ENCODE measurements around the gene PTPDC1.

PTPDC1 gene, protein sequence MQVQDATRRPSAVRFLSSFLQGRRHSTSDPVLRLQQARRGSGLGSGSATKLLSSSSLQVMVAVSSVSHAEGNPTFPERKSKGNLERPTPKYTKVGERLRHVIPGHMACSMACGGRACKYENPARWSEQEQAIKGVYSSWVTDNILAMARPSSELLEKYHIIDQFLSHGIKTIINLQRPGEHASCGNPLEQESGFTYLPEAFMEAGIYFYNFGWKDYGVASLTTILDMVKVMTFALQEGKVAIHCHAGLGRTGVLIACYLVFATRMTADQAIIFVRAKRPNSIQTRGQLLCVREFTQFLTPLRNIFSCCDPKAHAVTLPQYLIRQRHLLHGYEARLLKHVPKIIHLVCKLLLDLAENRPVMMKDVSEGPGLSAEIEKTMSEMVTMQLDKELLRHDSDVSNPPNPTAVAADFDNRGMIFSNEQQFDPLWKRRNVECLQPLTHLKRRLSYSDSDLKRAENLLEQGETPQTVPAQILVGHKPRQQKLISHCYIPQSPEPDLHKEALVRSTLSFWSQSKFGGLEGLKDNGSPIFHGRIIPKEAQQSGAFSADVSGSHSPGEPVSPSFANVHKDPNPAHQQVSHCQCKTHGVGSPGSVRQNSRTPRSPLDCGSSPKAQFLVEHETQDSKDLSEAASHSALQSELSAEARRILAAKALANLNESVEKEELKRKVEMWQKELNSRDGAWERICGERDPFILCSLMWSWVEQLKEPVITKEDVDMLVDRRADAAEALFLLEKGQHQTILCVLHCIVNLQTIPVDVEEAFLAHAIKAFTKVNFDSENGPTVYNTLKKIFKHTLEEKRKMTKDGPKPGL

DNA sequence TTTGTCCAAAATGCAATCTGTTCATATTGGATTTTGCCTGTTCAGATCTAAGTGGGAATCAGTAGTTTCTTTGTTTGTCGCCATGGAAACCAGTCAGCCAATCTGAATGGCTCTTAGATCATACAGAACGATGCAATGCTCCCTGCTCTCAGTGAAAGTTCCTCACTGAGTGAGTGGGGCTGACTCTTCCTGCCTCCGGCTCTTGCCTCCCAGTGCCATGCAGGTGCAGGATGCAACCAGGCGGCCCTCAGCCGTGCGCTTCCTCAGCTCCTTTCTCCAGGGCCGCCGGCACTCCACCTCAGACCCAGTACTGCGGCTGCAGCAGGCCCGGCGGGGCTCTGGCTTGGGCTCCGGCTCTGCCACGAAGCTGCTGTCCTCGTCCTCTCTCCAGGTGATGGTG is at the start of gene PTPDC1:
Gene PTPDC1 (plus strand): TSS at position 151 of the 400 bp plus-strand sequence. CDS start 67 bp downstream, at position 218.
- Histone ChIP-seq H3F3A (ENCODE audit: low read depth) (no peaks in the 10 kb centered on the region), H3K27me3 (ENCODE audit: insufficient read depth, low read length, poor library complexity, severe bottlenecking) (no peaks in the 10 kb centered on the region), H3K4me2 (ENCODE audit: low read depth, low read length, poor library complexity, severe bottlenecking) (no peak within 1 kb of the TSS), H3K9me2 (replicated peaks; ENCODE audit: low read depth, low read length) (no peaks in the 10 kb centered on the region), H4K20me1 (ENCODE audit: insufficient read depth, low read length, poor library complexity, severe bottlenecking) (no peaks in the 10 kb centered on the region), H3K4me3 (ENCODE audit: low read length, poor library complexity, severe bottlenecking) (no peak within 1 kb of the TSS), H2AFZ (ENCODE audit: low read length) (no peak within 1 kb of the TSS), H3K9ac (ENCODE audit: low read depth, low read length, poor library complexity, severe bottlenecking) (no peak within 1 kb of the TSS), H3K4me1 (ENCODE audit: insufficient read depth, low read length, poor library complexity, severe bottlenecking) (no peaks in the 10 kb centered on the region), H3K79me2 (ENCODE audit: insufficient read depth, low read length) (no peaks in the 10 kb centered on the region), H3K36me3 (ENCODE audit: insufficient read depth, low read length) (no peaks in the 10 kb centered on the region), H3K9me3 (ENCODE audit: insufficient read depth, low read depth, low read length) (no peaks in the 10 kb centered on the region)
- TF ChIP-seq CTCF (conservative IDR thresholded peaks at IDR 0.05; ENCODE audit: low read length) (no peak), EZH2phosphoT487 (IDR thresholded peaks at IDR 0.05; ENCODE audit: borderline replicate concordance) (no peak)

DNA sequence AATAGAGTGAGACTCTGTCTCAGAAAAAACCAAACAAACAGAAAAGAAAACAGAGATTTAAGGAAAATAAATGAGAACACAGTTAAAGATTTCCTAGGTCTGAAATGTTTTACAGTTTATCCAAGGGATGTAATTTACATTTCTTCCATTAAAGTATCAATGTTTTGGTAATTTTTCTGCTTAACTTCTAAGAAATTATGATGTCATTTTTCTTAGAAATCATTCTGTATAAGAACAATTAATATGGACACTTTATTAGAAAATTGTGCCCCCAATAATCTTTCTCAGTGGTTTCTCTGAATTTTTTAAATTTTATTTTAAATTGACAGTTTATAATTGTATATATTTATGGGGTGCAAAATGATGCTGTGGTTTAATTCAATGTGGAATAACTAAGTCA is 49.8 kb upstream of the PTPDC1 start:
- Histone ChIP-seq H3K4me3 (ENCODE audit: low read length, poor library complexity, severe bottlenecking) (no peak overlapping the region), H3K79me2 (ENCODE audit: insufficient read depth, low read length) (peaks cover 20% of the 10 kb centered on the region), H3K9me2 (replicated peaks; ENCODE audit: low read depth, low read length) (no peaks in the 10 kb centered on the region), H4K20me1 (ENCODE audit: insufficient read depth, low read length, poor library complexity, severe bottlenecking) (no peaks in the 10 kb centered on the region), H3K36me3 (ENCODE audit: insufficient read depth, low read length) (no peaks in the 10 kb centered on the region), H3K4me2 (ENCODE audit: low read depth, low read length, poor library complexity, severe bottlenecking) (no peak overlapping the region), H3K9me3 (ENCODE audit: insufficient read depth, low read depth, low read length) (no peaks in the 10 kb centered on the region), H3K9ac (ENCODE audit: low read depth, low read length, poor library complexity, severe bottlenecking) (no peak overlapping the region), H2AFZ (ENCODE audit: low read length) (no peak overlapping the region), H3F3A (ENCODE audit: low read depth) (no peaks in the 10 kb centered on the region), H3K4me1 (ENCODE audit: insufficient read depth, low read length, poor library complexity, severe bottlenecking) (peaks cover 13% of the 10 kb centered on the region), H3K27me3 (ENCODE audit: insufficient read depth, low read length, poor library complexity, severe bottlenecking) (no peaks in the 10 kb centered on the region)
- no peak for TF ChIP-seq EZH2phosphoT487 (IDR thresholded peaks at IDR 0.05; ENCODE audit: borderline replicate concordance)

GRCh38 chr9:94039786-94040185 is 44.5 kb upstream of the PTPDC1 start:
- no peaks in the 10 kb centered on the region for H3K79me2 ChIP-seq (ENCODE audit: insufficient read depth, low read length)
- H3K4me2 ChIP-seq (ENCODE audit: low read depth, low read length, poor library complexity, severe bottlenecking): no peak overlapping the region
- no peaks in the 10 kb centered on the region for H3K27me3 ChIP-seq (ENCODE audit: insufficient read depth, low read length, poor library complexity, severe bottlenecking)
- no peaks in the 10 kb centered on the region for H3K36me3 ChIP-seq (ENCODE audit: insufficient read depth, low read length)
- H3F3A ChIP-seq (ENCODE audit: low read depth): no peaks in the 10 kb centered on the region
- H3K9me3 ChIP-seq (ENCODE audit: insufficient read depth, low read depth, low read length): no peaks in the 10 kb centered on the region
- H4K20me1 ChIP-seq (ENCODE audit: insufficient read depth, low read length, poor library complexity, severe bottlenecking): no peaks in the 10 kb centered on the region
- H3K9me2 ChIP-seq (replicated peaks; ENCODE audit: low read depth, low read length): no peaks in the 10 kb centered on the region
- no peak overlapping the region for H2AFZ ChIP-seq (ENCODE audit: low read length)
- H3K4me3 ChIP-seq (ENCODE audit: low read length, poor library complexity, severe bottlenecking): no peak overlapping the region
- TF ChIP-seq EZH2phosphoT487 (IDR thresholded peaks at IDR 0.05; ENCODE audit: borderline replicate concordance) (no peak), CTCF (conservative IDR thresholded peaks at IDR 0.05; ENCODE audit: low read length) (no peak)
- H3K4me1 ChIP-seq (ENCODE audit: insufficient read depth, low read length, poor library complexity, severe bottlenecking): no peaks in the 10 kb centered on the region
- H3K9ac ChIP-seq (ENCODE audit: low read depth, low read length, poor library complexity, severe bottlenecking): no peak overlapping the region

Data from Loucy (cell line).